B cell (primary cell): ENCODE measurements around the gene RCOR3. TPM values are rescaled to one million over a fixed set of nuclear protein-coding genes. Genes with fewer than 3 reads are reported as not detected.

Experiments
- ATAC-seq: fragments of 200-7000 bp; cut with Tn5 transposase; one replicate; pipeline ENCODE4 v1.10.0; 2021; ENCODE audit warnings: low read depth, mild to moderate bottlenecking, moderate number of reproducible peaks, moderate library complexity
- CTCF ChIA-PET: fragments of 350-600 bp; sonication (Branson Sonifier 250); formaldehyde crosslinking; loops from one replicate; lab custom pipeline; 2021; ENCODE audit warnings: antibody characterized with exemption, inconsistent platforms; lab: Charles Lee
- POLR2A ChIA-PET: fragments of 350-600 bp; sonication (Branson Sonifier 250); formaldehyde crosslinking; loops from one replicate; lab custom pipeline; 2021; ENCODE audit warnings: antibody characterized with exemption; lab: Charles Lee
- DNase-seq: peaks from one replicate; pipeline ENCODE4 v3.0.0; 2013
- H2AFZ ChIP-seq: 2 replicates; pipeline ENCODE4 v1.6.1; 2012; ENCODE audit warnings: mild to moderate bottlenecking, low read depth, low read length; ENCODE audit not compliant: insufficient read depth, poor library complexity, severe bottlenecking
- H3K27ac ChIP-seq, 2 donors: 1 replicate in 1 of 2; 2 replicates in 1 of 2; pipeline ENCODE4 v1.5.1; 2012 to 2013; ENCODE audit warnings: low read length in 2 of 2, mild to moderate bottlenecking in 2 of 2, moderate library complexity in 1 of 2
- H3K27me3 ChIP-seq, 4 experiments: fragments of 200-600 bp in 1 of 4; sonication (generic) in 1 of 4; replicated peaks in 1 of 4; 1 replicate in 2 of 4; 2 replicates in 2 of 4; pipeline versions ENCODE4 v1.6.1 to v1.7.0; 2013 to 2016; ENCODE audit warnings: low read length in 3 of 4, mild to moderate bottlenecking in 2 of 4, mixed read lengths in 1 of 4, moderate library complexity in 1 of 4; ENCODE audit not compliant: insufficient read depth in 4 of 4, control insufficient read depth in 3 of 4; ENCODE audit errors: control extremely low read depth in 1 of 4
- H3K36me3 ChIP-seq, 2 experiments: replicated peaks in 1 of 2; 1 replicate in 1 of 2; 2 replicates in 1 of 2; pipeline versions ENCODE4 v1.6.1 to v1.7.1; 2013; ENCODE audit warnings: low read length in 1 of 2; ENCODE audit not compliant: insufficient read depth in 2 of 2, control insufficient read depth in 1 of 2; ENCODE audit errors: control extremely low read depth in 1 of 2, extremely low read depth in 1 of 2
- H3K4me1 ChIP-seq, 2 donors: fragments of 200-600 bp in 1 of 2; sonication (generic) in 1 of 2; 1 replicate in 1 of 2; 2 replicates in 1 of 2; pipeline versions ENCODE4 v1.5.1 to v1.6.1; 2013 to 2017; ENCODE audit warnings: low read length in 2 of 2; ENCODE audit not compliant: control insufficient read depth in 2 of 2, insufficient read depth in 2 of 2
- H3K4me2 ChIP-seq: replicated peaks from 2 replicates; pipeline ENCODE3; 2012; ENCODE audit warnings: mild to moderate bottlenecking, low read depth, low read length; ENCODE audit not compliant: poor library complexity, severe bottlenecking
- H3K4me3 ChIP-seq, 5 experiments: fragments of 200-600 bp in 1 of 5; sonication (generic) in 1 of 5; 1 replicate in 3 of 5; 2 replicates in 2 of 5; pipeline versions ENCODE4 v1.5.1 to v1.7.0; 2011 to 2016; ENCODE audit warnings: low read length in 4 of 5, mild to moderate bottlenecking in 4 of 5, low read depth in 2 of 5, control low read depth in 1 of 5, moderate library complexity in 1 of 5; ENCODE audit not compliant: insufficient read depth in 1 of 5; ENCODE audit errors: control extremely low read depth in 1 of 5, extremely low read depth in 1 of 5
- H3K79me2 ChIP-seq: fragments of 200-600 bp; sonication (generic); one replicate; pipeline ENCODE4 v1.6.0; 2016; ENCODE audit warnings: low read length; ENCODE audit not compliant: control insufficient read depth, insufficient read depth
- H3K9ac ChIP-seq: fragments of 200-600 bp; sonication (generic); 2 replicates; pipeline ENCODE4 v1.6.1; 2017; ENCODE audit warnings: mild to moderate bottlenecking, low read length, moderate library complexity
- H3K9me3 ChIP-seq, 3 donors: one replicate each; pipeline versions ENCODE4 v1.6.1 to v1.7.1; 2013; ENCODE audit warnings: low read length in 2 of 3; ENCODE audit not compliant: control insufficient read depth in 2 of 3, insufficient read depth in 1 of 3; ENCODE audit errors: control extremely low read depth in 1 of 3
- H4K20me1 ChIP-seq: 2 replicates; pipeline ENCODE4 v1.6.0; 2012; ENCODE audit warnings: mild to moderate bottlenecking, low read length; ENCODE audit not compliant: insufficient read depth, control insufficient read depth, poor library complexity, severe bottlenecking
- H3K27ac Mint-ChIP-seq: one replicate; pipeline ENCODE4 v1.8.0; 2021; ENCODE audit warnings: mixed read lengths
- H3K27me3 Mint-ChIP-seq: one replicate; pipeline ENCODE4 v1.8.0; 2021; ENCODE audit warnings: mixed read lengths
- H3K4me1 Mint-ChIP-seq: one replicate; pipeline ENCODE4 v1.8.0; 2021; ENCODE audit warnings: mixed read lengths
- H3K4me3 Mint-ChIP-seq: one replicate; pipeline ENCODE4 v1.8.0; 2021; ENCODE audit warnings: mixed read lengths
- H3K9me3 Mint-ChIP-seq: one replicate; pipeline ENCODE4 v1.8.0; 2022; ENCODE audit warnings: mixed read lengths; ENCODE audit not compliant: insufficient read depth
- CTCF ChIP-seq: fragments of 200-600 bp; IDR thresholded peaks from one replicate; pipeline ENCODE4 v1.8.0; 2022; ENCODE audit warnings: antibody characterized with exemption, mild to moderate bottlenecking
- EZH2 ChIP-seq: IDR thresholded peaks from 2 replicates; pipeline ENCODE4 v1.6.1; 2012; ENCODE audit warnings: borderline replicate concordance, low read depth, mild to moderate bottlenecking, moderate library complexity, low read length; ENCODE audit not compliant: insufficient read depth, poor library complexity, severe bottlenecking
- WGBS: methylation state at CpG from one replicate; pipeline ENCODE4 v1.1.5; 2013; ENCODE audit warnings: missing lambda C conversion rate; ENCODE audit not compliant: insufficient coverage; 5-methylcytosine and 5-hydroxymethylcytosine counted together
- intact Hi-C: fragments of 100-400 bp; cut with micrococcal nuclease; formaldehyde crosslinking; loops from one replicate; pipeline ENCODE4 v1.10.0; 2022
- polyA plus RNA-seq: library from polyadenylated mRNA; depleted of rRNA; stranded (reverse); fragments of >200 nt; gene quantifications from 2 replicates; pipeline ENCODE4 v1.2.3, GENCODE V29; 2012
- total RNA-seq, 2 donors: library from RNA; stranded (reverse); fragments of 120-200 nt in 1 of 2; gene quantifications; 1 replicate in 1 of 2; 2 replicates in 1 of 2; pipeline versions ENCODE4 v1.2.3 to v1.2.4, GENCODE V29; 2013 to 2022

Gene RCOR3
- total and polyA plus RNA-seq, 2 donors (not counting 1 experiment from before 2014, with no cell fraction given) = 42.7 to 120 TPM

- H3K27me3 Mint-ChIP-seq = no peaks in the 10 kb centered on the region
- H3K4me1 ChIP-seq = peaks cover 86 to 90% of the 10 kb centered on the region in 2 donors
- peaks cover 6% of the 10 kb centered on the region for H4K20me1 ChIP-seq
- WGBS = 98% methylated on average over 3 of the region's 3 CpGs
- peaks cover 99% of the 10 kb centered on the region for H3K79me2 ChIP-seq
- peak overlapping the region in 1 of 5 experiments; percentile 81 for H3K4me3 ChIP-seq
- CTCF ChIA-PET = interaction anchor here (1.6 to 13.8 kb wide), 3 partner anchors 8 to 23 kb away, joined by 5 to 333 read pairs (median 16); no protein-coding TSS in a partner anchor
- intact Hi-C loops = loop anchor here (10.0 kb wide), 1 partner anchor 986 kb away; no protein-coding TSS in a partner anchor
- H3K27me3 ChIP-seq = no peaks in the 10 kb centered on the region
- ATAC-seq = no peak
- no peaks in the 10 kb centered on the region for H3K9me3 Mint-ChIP-seq
- H3K4me3 Mint-ChIP-seq = peak overlapping the region; percentile 93
- peak overlapping the region; percentile 73 to 92 for H3K27ac ChIP-seq
- no peaks in the 10 kb centered on the region for H3K9me3 ChIP-seq
- H3K27ac Mint-ChIP-seq = peak overlapping the region; percentile 97
- no peak overlapping the region for H2AFZ ChIP-seq
- POLR2A ChIA-PET = no interaction called here
- DNase-seq = no peak
- TF ChIP-seq CTCF (no peak), EZH2 (no peak)
- H3K36me3 ChIP-seq = peaks cover 0 to 31% of the 10 kb centered on the region in 2 experiments
- peaks cover 86% of the 10 kb centered on the region for H3K4me1 Mint-ChIP-seq
- peak overlapping the region; percentile 86 for H3K9ac ChIP-seq
- H3K4me2 ChIP-seq = peak overlapping the region; percentile 81
Observed at GRCh38 chr1:211331011-211331709, 72.0 kb downstream of the RCOR3 start.
